Measurements from ENCODE around the gene PCDHGB2.
"Not testable (repeated sequence)": the region's sequence is repeated elsewhere in the genome, so short reads cannot be mapped to it uniquely, and the experiment has no call there.

Gene PCDHGB2

GRCh38 chr5:141338538-141339306 lies 21.1 kb upstream of the PCDHGB2 start, which contains the start of gene PCDHGA2:
TSS of gene PCDHGA2 (plus strand) at chr5:141338760.
- no peak within 1 kb of the TSS for H3K4me3 ChIP-seq (ENCODE audit: low read length)
- H3K27me3 ChIP-seq (ENCODE audit: control insufficient read depth, insufficient read depth, low read length): peaks cover 9% of the 10 kb centered on the region
- H3K9ac ChIP-seq (ENCODE audit: low read length): no peak within 1 kb of the TSS
- no peaks in the 10 kb centered on the region for H3K36me3 ChIP-seq (ENCODE audit: control insufficient read depth, insufficient read depth, low read length)
- peaks cover 6% of the 10 kb centered on the region for H3K9me3 ChIP-seq (ENCODE audit: control insufficient read depth, low read length)
- no peaks in the 10 kb centered on the region for H3K4me1 ChIP-seq (ENCODE audit: control insufficient read depth, insufficient read depth, low read length)

- not testable (repeated sequence) for H3K4me3 ChIP-seq (ENCODE audit: low read length); H3K9me3 ChIP-seq (ENCODE audit: control insufficient read depth, low read length)
Measured at GRCh38 chr5:141340781-141341354, 18.9 kb upstream of the PCDHGB2 start.

GRCh38 chr5:141342773-141343172 lies 17.0 kb upstream of the PCDHGB2 start:
- Histone ChIP-seq H3K9ac (ENCODE audit: low read length) (no peak overlapping the region), H3K4me1 (ENCODE audit: control insufficient read depth, insufficient read depth, low read length) (no peaks in the 10 kb centered on the region), H3K9me3 (ENCODE audit: control insufficient read depth, low read length) (peaks cover 10% of the 10 kb centered on the region), H3K4me3 (ENCODE audit: low read length) (no peak overlapping the region), H3K27me3 (ENCODE audit: control insufficient read depth, insufficient read depth, low read length) (peaks cover 9% of the 10 kb centered on the region), H3K36me3 (ENCODE audit: control insufficient read depth, insufficient read depth, low read length) (no peaks in the 10 kb centered on the region)

More at GRCh38 chr5:141340781-141341354, 18.9 kb upstream of the PCDHGB2 start:
- H3K27me3 ChIP-seq (ENCODE audit: control insufficient read depth, insufficient read depth, low read length); H3K9ac ChIP-seq (ENCODE audit: low read length); H3K36me3 ChIP-seq (ENCODE audit: control insufficient read depth, insufficient read depth, low read length); H3K4me1 ChIP-seq (ENCODE audit: control insufficient read depth, insufficient read depth, low read length): not testable (repeated sequence)

- H3K9ac ChIP-seq (ENCODE audit: low read length): no peak within 1 kb of the TSS
- no peak within 1 kb of the TSS for H3K4me3 ChIP-seq (ENCODE audit: low read length)
- peaks cover 9% of the 10 kb centered on the region for H3K27me3 ChIP-seq (ENCODE audit: control insufficient read depth, insufficient read depth, low read length)
- no peaks in the 10 kb centered on the region for H3K4me1 ChIP-seq (ENCODE audit: control insufficient read depth, insufficient read depth, low read length)
- H3K36me3 ChIP-seq (ENCODE audit: control insufficient read depth, insufficient read depth, low read length): no peaks in the 10 kb centered on the region
- H3K9me3 ChIP-seq (ENCODE audit: control insufficient read depth, low read length): peaks cover 10% of the 10 kb centered on the region
Measured at GRCh38 chr5:141343242-141343952, 16.4 kb upstream of the PCDHGB2 start, which contains the start of gene PCDHGA3. TSS of gene PCDHGA3 (plus strand) at chr5:141343829. CDS start at chr5:141344034, 205 bp downstream.

GRCh38 chr5:141343953-141344463 lies 15.8 kb upstream of the PCDHGB2 start:
- no peak overlapping the region for H3K9ac ChIP-seq (ENCODE audit: low read length)
- peaks cover 4% of the 10 kb centered on the region for H3K27me3 ChIP-seq (ENCODE audit: control insufficient read depth, insufficient read depth, low read length)
- H3K9me3 ChIP-seq (ENCODE audit: control insufficient read depth, low read length): peaks cover 5% of the 10 kb centered on the region
- no peaks in the 10 kb centered on the region for H3K4me1 ChIP-seq (ENCODE audit: control insufficient read depth, insufficient read depth, low read length)
- H3K36me3 ChIP-seq (ENCODE audit: control insufficient read depth, insufficient read depth, low read length): no peaks in the 10 kb centered on the region
- H3K4me3 ChIP-seq (ENCODE audit: low read length): no peak overlapping the region

- no peak overlapping the region for H3K4me3 ChIP-seq (ENCODE audit: low read length)
- H3K36me3 ChIP-seq (ENCODE audit: control insufficient read depth, insufficient read depth, low read length): no peaks in the 10 kb centered on the region
- no peak overlapping the region for H3K9ac ChIP-seq (ENCODE audit: low read length)
- no peaks in the 10 kb centered on the region for H3K4me1 ChIP-seq (ENCODE audit: control insufficient read depth, insufficient read depth, low read length)
- peaks cover 9% of the 10 kb centered on the region for H3K9me3 ChIP-seq (ENCODE audit: control insufficient read depth, low read length)
- H3K27me3 ChIP-seq (ENCODE audit: control insufficient read depth, insufficient read depth, low read length): no peaks in the 10 kb centered on the region
Measured at GRCh38 chr5:141345327-141345726, 14.5 kb upstream of the PCDHGB2 start.

GRCh38 chr5:141346017-141346416 lies 13.8 kb upstream of the PCDHGB2 start:
- not testable (repeated sequence) for H3K9ac ChIP-seq (ENCODE audit: low read length); H3K4me3 ChIP-seq (ENCODE audit: low read length); H3K4me1 ChIP-seq (ENCODE audit: control insufficient read depth, insufficient read depth, low read length); H3K27me3 ChIP-seq (ENCODE audit: control insufficient read depth, insufficient read depth, low read length); H3K36me3 ChIP-seq (ENCODE audit: control insufficient read depth, insufficient read depth, low read length)
- peaks cover 12% of the 10 kb centered on the region for H3K9me3 ChIP-seq (ENCODE audit: control insufficient read depth, low read length)

- H3K4me3 ChIP-seq (ENCODE audit: low read length): no peak within 1 kb of the TSS
- no peak within 1 kb of the TSS for H3K9ac ChIP-seq (ENCODE audit: low read length)
- no peaks in the 10 kb centered on the region for H3K4me1 ChIP-seq (ENCODE audit: control insufficient read depth, insufficient read depth, low read length)
- peaks cover 18% of the 10 kb centered on the region for H3K9me3 ChIP-seq (ENCODE audit: control insufficient read depth, low read length)
- no peaks in the 10 kb centered on the region for H3K36me3 ChIP-seq (ENCODE audit: control insufficient read depth, insufficient read depth, low read length)
- peaks cover 4% of the 10 kb centered on the region for H3K27me3 ChIP-seq (ENCODE audit: control insufficient read depth, insufficient read depth, low read length)
Measured at GRCh38 chr5:141349917-141350619, 9.7 kb upstream of the PCDHGB2 start, which contains the start of gene PCDHGB1. TSS of gene PCDHGB1 (plus strand) at chr5:141350099. CDS start at chr5:141350261, 162 bp downstream.

GRCh38 chr5:141351591-141351990 lies 8.2 kb upstream of the PCDHGB2 start:
- no peak overlapping the region for H3K9ac ChIP-seq (ENCODE audit: low read length)
- peaks cover 18% of the 10 kb centered on the region for H3K9me3 ChIP-seq (ENCODE audit: control insufficient read depth, low read length)
- no peaks in the 10 kb centered on the region for H3K36me3 ChIP-seq (ENCODE audit: control insufficient read depth, insufficient read depth, low read length)
- H3K4me3 ChIP-seq (ENCODE audit: low read length): no peak overlapping the region
- H3K27me3 ChIP-seq (ENCODE audit: control insufficient read depth, insufficient read depth, low read length): peaks cover 4% of the 10 kb centered on the region
- no peaks in the 10 kb centered on the region for H3K4me1 ChIP-seq (ENCODE audit: control insufficient read depth, insufficient read depth, low read length)

GRCh38 chr5:141354900-141355469 lies 4.8 kb upstream of the PCDHGB2 start, which contains the start of gene PCDHGA4:
TSS of gene PCDHGA4 (plus strand) at chr5:141355021. CDS start at chr5:141355108, 87 bp downstream.
- Histone ChIP-seq H3K9me3 (ENCODE audit: control insufficient read depth, low read length) (peaks cover 16% of the 10 kb centered on the region), H3K4me1 (ENCODE audit: control insufficient read depth, insufficient read depth, low read length) (no peaks in the 10 kb centered on the region), H3K4me3 (ENCODE audit: low read length) (no peak within 1 kb of the TSS), H3K36me3 (ENCODE audit: control insufficient read depth, insufficient read depth, low read length) (no peaks in the 10 kb centered on the region), H3K9ac (ENCODE audit: low read length) (no peak within 1 kb of the TSS), H3K27me3 (ENCODE audit: control insufficient read depth, insufficient read depth, low read length) (peaks cover 5% of the 10 kb centered on the region)

- no peaks in the 10 kb centered on the region for H3K36me3 ChIP-seq (ENCODE audit: control insufficient read depth, insufficient read depth, low read length)
- no peak overlapping the region for H3K9ac ChIP-seq (ENCODE audit: low read length)
- no peak overlapping the region for H3K4me3 ChIP-seq (ENCODE audit: low read length)
- peaks cover 16% of the 10 kb centered on the region for H3K9me3 ChIP-seq (ENCODE audit: control insufficient read depth, low read length)
- peaks cover 7% of the 10 kb centered on the region for H3K27me3 ChIP-seq (ENCODE audit: control insufficient read depth, insufficient read depth, low read length)
- H3K4me1 ChIP-seq (ENCODE audit: control insufficient read depth, insufficient read depth, low read length): no peaks in the 10 kb centered on the region
Measured at GRCh38 chr5:141355641-141356040, 4.2 kb upstream of the PCDHGB2 start.
